OCI-LY7 (cell line): ENCODE data around the gene PCNX2.

Experiments used
- EZH2phosphoT487 ChIP-seq: fragments of 200-600 bp; sonication (generic); IDR thresholded peaks from 2 replicates; pipeline ENCODE4 v1.6.1; 2018; ENCODE audit warnings: low read depth, borderline replicate concordance, mild to moderate bottlenecking, mixed run types, antibody characterized with exemption, low read length, moderate library complexity, mixed read lengths
- TF ChIP-seq, protein P1 (sequence below): fragments of 200-600 bp; sonication (generic); conservative IDR thresholded peaks from 2 replicates; pipeline ENCODE4 v1.5.1; 2014; ENCODE audit warnings: mild to moderate bottlenecking, antibody characterized with exemption, low read length, moderate library complexity, mixed read lengths

DNA sequence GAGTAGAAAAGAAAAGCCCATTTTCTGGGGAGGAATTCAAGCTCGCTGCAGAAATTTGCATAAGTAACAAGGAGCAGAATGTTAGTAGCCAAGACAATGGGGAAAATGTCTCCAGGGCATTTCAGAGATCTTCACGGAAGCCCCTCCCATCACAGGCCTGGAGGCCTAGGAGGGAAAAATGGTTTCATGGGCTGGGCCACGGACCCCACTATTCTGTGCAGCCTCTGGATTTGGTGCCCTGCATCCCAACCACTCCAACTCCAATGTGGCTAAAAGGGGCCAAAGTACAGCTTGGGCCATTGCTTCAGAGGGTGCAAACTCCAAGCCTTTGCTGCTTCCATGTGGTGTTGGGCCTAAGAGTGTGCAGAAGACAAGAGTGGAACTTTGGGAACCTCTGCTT, 302.0 kb downstream of the PCNX2 start:
- TF ChIP-seq, protein P1, sequence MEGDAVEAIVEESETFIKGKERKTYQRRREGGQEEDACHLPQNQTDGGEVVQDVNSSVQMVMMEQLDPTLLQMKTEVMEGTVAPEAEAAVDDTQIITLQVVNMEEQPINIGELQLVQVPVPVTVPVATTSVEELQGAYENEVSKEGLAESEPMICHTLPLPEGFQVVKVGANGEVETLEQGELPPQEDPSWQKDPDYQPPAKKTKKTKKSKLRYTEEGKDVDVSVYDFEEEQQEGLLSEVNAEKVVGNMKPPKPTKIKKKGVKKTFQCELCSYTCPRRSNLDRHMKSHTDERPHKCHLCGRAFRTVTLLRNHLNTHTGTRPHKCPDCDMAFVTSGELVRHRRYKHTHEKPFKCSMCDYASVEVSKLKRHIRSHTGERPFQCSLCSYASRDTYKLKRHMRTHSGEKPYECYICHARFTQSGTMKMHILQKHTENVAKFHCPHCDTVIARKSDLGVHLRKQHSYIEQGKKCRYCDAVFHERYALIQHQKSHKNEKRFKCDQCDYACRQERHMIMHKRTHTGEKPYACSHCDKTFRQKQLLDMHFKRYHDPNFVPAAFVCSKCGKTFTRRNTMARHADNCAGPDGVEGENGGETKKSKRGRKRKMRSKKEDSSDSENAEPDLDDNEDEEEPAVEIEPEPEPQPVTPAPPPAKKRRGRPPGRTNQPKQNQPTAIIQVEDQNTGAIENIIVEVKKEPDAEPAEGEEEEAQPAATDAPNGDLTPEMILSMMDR = no peak
- no peak for TF ChIP-seq EZH2phosphoT487
